Stimulated activated CD8-positive, alpha-beta memory T cell treated with anti-CD3 and anti-CD28 coated beads, Interleukin-12 subunit alpha, Interleukin-12 subunit beta, amount 100 ng/mL, for 24 hours (primary cell): ENCODE measurements around the gene PDZRN3.

ENCODE experiments used
- DNase-seq: peaks from one replicate; pipeline ENCODE4 v3.0.0-alpha.2; 2020; ENCODE audit errors: extremely low read depth

Gene PDZRN3

DNA sequence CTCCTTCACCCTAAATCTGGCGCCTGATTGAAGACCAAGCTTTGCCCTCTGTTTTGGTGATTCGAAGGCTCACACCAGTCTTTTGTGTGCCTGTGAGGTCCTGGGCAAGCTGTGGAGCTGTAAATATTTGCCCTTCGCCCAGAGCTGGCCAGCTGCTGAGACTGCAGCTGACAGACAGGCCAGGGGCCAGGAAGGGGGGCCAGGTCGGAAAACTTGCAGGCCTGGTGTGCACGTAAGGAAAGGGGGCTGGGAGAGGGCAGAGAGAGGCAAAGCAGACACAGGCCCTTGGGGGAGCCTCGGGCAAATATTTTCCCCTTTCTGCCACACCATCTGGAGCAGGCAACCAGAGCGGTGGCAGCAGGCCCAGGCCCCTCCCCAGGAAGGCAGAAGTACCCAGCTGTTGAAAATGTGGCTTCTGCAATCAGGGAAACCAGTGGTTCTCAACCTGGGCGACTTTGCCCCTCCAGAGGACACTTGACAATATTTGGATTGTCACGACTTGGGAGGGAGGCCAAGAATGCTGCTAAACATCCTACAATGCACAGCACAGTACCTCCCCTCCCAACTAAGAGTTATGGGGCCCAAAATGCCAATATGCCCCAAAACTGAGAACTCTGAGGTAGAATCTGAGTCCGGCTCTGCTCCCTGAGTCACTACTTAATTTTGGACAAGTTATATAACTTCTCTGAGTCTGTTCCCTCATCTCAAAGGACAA lies 2.5 kb downstream of the PDZRN3 start:
- no peak for DNase-seq

DNA sequence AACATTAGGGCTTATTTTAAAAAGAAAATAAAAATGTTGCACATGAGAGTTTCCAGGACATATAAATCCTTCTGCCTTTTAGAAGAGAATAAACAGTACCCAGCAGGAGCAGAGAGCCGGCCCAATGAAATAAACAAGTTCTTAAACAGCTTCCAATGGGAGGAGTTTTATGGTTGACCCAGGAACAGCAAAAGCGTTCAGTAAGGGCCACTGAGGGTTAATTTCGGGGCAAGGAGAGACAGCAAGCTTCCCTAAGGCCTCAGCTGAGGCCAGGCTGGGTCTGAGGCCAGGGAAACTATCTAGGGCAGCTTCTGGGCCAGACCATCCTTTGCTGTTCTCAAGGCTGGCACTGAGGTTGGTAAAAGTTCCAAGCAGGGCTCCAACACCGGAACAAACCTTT lies 3.4 kb downstream of the PDZRN3 start:
- no peak for DNase-seq

DNA sequence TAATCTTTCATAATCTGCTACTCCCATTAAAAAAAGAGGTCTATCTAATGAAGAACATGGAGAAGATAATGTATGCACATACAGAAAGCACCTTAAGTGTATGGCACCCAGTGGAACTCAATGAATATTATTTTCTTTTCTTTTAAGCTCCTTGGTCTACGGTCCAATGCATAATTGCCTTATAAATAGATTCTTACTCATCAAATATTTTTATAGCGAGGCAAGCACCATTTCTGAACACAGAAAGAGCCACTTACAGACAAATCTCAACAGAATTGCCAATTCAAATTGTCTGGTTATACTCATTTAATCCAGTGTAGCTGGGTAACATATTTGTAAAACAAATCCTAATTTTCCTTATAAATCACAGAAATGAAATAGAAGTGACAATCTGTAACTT lies 6.3 kb downstream of the PDZRN3 start:
- no peak for DNase-seq

DNA sequence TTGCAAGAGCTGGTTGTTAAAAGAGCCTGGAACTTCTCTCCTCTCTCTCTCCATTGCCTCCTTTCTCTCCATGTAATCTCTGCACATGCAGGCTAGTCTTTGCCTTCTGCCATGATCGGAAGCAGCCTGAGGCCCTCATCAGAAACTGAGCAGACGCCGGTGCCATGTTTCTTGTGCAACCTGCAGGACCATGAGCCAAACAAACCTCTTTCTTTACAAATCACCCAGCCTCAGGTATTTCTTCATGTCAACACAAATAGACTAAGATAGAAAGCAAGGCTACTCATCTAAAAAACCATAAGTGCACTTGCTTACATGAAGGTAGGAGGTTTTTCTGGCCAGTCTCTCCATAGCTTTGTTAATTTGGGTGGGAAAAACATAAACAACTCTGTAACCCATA lies 8.7 kb downstream of the PDZRN3 start:
- no peak for DNase-seq

DNA sequence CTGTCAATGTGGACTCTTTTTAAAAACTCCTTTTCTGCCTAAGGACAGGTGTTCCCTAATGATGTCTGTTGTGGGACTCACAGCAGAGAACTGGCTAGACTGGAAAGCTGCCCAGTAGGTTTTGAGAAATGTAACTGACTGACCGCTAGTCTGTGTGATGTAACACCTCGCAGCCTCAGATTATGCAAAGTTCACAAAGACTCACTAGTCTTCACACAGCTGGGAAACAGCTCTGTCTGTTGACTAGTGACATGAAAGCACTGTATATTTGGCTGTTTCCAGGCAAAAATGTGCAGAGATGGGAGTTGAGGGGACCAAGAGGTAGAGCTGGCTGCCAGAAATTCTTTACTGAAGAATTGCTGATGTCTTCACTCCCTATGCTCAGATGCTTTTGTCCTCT lies 10.3 kb downstream of the PDZRN3 start:
- DNase-seq = no peak

DNA sequence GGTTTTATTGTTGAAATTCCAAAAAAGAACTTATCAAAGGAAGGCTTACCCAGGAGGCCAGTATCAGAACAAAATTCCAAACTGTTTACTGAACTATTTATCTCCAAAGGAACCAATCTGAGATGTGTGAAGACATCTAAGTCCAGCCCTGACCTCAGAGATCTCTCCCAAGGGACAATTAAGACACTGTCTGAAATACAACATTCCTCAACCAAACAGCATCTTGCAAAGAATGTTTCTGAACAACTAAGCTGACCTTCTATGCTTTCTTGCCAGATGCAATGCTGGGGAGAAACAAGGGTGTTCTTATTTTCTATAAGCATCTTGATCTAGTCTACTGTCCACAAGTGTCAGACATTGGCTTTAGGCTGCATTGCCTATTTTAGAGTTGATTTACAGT lies 13.6 kb downstream of the PDZRN3 start:
- no peak for DNase-seq

DNA sequence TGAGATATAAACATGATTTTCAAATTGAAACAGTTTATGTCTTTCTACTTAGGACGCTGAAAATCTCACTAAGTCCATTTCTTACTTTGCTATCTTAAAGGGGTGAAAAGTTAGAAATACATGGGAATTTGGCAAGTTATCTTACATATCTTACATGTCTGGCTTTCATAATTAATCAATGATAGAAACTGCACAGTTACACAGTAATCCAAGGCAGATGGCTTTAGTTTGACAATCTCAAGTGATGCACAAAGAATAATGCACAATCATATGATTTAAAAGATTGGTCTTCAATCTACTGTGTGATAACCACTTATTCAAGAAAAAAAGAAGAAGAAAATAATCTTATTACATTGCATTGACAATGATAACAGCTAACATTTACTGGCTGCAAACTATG lies 14.2 kb downstream of the PDZRN3 start:
- no peak for DNase-seq

DNA sequence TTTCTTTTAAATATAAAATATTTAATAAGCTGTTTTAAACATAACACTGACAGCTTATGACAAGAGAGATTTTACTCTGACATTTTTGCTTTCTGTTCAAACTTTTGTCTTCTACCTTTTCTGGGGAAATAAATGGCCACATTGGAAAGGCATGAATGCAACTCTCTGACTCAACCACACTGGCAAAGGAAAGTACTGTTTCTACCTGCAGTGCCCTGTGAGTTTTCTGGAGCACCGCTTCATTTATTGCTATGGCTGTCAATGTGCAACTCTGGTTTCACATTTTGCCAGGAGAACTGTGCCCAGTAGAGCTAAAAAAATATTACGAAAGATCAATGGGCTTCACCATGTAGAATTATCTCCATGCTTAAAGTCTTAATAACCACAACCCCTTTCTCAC lies 15.1 kb downstream of the PDZRN3 start:
- no peak for DNase-seq

DNA sequence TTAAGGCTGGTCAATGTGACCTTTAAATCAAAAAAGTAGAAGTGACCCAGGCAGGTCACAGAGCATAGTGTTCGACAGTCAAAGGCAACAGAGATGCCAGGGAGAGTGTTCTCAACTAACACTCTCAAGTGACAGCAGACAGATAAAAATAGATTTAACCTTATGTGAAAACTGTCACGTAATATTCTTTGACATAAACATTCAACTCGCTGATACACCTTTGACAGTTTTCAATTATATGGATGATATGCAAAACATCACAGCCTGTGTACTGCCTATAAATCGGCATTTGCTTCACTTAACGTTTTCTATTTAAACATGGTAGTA lies 15.5 kb downstream of the PDZRN3 start:
- DNase-seq = no peak

DNA sequence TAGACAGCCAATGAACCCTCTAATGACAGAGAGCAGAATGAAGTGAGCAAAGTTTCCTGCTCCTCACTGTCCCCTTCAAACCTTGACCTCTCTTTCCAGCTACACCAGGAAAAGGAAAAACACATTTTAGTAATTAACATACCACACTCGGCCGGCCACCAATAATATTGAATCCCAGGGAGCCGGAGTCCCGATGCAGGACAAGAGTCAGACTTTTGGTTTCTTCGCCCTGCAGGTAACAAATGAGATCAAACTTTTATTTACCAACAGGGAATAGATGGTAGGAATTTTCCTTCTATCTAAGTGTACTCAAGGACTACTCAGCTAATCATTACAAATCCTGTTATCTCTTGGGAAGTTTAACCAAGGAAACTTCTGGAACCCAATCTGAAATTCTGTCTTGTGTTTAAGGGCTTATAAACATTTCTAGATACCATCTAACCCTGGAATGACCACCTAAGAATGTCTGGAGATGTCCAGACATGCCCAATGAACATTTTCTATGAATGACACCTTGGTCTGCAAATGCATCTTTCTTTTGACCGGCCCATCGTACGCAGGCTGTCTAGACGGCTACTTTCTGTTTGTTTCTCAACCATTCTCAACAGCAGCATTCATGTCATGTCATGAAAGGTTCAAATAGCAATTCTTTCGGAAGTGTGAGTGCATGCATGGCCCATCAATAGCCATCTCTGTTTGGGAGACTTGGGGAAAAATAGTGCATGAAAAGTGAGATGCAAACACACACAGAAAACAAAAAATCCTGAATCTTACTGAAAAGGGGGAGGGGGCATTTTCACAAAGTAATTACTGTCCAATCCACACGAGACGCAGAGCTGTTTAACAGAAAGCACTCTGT lies 16.1 kb downstream of the PDZRN3 start:
- DNase-seq = no peak

DNA sequence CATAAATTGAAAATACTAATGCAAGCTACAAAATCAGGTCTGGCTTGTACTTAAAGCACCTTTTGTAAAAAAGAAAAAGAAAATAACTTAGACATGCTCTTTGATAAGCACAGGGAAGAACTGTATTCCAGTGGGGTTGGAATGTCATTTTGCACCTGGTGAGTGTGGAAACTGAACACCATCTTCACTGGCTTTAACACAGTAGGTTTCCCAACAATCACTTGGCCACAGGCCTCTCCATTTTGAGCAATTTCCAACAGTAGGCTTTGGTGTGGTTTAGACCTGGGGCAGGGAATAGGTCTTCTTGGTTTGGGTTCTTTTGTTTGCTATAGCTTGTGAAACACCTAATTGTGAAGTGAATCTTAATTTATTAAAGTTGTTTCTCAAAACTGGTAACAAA lies 18.9 kb downstream of the PDZRN3 start:
- DNase-seq = no peak

DNA sequence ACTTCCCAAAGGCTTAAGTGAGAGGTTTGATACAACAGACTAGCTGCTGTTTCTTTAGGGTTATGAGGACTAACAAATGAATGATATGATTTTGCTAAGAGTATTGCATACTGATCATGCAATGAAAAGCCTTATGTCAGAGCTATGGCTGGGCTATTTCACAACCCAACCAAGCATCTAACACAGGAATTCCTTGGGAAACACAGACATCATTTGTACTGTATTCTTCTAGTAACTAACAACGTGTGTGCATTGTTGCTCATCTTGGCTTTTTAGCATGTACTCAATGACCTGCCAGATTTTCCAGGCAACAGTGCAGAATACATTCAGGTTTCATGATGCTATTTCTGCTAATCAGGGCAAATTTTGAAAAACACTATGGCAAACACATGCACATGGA lies 19.3 kb downstream of the PDZRN3 start:
- DNase-seq = no peak

DNA sequence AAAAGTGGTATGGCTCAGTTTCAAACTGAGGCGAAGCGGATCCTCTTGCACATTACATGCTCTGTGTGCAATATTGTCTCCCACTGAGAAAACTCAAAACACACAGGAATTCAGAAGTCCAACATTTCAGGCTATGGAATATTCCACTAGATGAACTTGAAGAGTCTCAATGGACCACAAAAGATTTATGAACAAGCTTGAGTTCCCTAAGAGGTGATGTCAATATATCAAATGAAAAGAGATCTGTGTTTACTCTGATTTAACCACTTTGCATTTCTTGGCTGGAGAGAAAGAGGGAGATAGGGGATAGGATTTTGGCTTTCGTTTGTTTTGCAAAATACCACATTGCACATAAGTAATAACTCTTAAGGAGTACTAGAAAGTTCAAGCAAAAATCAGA lies 20.3 kb downstream of the PDZRN3 start:
- no peak for DNase-seq

DNA sequence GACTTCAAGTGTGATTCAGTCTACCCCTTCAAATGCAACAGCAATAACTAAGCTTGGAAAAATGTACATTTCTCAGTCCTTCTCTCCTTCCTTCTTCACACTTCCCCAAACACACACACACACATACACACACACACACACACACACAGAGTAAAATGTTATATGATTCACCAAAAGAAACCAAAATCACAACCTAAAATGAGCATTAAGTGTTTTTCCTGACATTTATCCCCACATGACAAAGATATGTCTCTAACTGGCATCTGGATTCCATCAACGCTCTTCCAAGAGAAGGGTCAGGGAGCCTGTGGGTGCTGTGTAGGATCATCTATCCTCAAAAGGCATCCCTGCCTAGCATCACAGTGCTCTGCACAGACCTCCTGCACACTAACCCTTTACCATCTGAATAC lies 21.0 kb downstream of the PDZRN3 start:
- no peak for DNase-seq

DNA sequence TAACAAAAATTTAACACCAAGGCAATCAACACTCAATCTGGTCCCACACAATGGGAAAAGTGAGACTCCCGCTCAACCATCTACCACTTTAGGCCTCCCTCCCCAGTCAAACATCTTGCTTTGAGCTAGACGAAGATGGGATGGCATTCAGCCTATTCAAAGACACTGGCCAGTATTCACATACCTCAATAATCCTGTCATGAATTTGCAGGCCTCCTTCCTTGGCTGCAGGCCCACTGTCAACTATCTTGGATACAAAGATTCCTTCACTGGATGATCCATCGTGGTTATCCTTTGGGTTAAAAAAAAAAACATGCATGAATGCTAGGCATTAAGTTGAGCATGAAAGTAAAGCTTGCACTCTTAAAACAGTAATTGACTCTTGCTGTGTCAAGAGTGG lies 22.6 kb downstream of the PDZRN3 start:
- DNase-seq = no peak

DNA sequence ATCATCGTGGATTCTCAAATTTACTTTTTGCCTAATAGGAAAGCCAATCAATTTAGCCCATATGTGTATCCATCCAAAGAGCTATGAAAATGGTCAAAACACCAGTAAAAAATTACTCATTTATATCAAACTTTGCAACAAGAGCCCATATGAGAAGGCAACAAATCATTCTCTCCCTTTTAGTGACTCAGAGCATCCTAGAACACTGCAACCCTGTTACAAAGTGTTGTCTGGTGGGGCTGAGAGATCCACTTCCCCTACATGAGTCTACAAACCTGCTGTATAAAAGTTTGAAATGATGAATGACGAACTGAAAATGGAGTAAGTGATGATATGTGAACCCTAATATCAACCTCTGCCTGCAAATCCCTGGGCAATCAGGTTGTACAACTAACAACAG lies 23.3 kb downstream of the PDZRN3 start:
- DNase-seq = no peak

DNA sequence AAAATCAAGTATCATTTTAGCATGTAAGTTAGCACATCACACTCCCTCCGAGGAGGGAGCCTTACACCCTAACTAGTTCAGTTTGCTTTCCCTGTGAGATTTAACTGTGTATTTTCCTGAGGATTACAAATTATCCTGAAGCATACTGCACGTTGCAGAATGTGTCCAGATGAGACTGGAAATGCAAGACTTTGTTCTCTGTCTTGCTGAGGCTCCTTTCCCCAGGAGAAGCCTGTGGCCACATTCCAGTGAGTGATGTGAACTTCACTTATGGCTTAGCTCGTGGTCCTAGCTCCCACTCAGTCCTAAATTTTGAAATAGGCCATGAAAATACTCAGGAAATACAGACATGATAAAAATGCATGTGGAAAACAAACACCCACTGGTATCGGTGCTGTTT lies 23.7 kb downstream of the PDZRN3 start:
- DNase-seq = no peak

DNA sequence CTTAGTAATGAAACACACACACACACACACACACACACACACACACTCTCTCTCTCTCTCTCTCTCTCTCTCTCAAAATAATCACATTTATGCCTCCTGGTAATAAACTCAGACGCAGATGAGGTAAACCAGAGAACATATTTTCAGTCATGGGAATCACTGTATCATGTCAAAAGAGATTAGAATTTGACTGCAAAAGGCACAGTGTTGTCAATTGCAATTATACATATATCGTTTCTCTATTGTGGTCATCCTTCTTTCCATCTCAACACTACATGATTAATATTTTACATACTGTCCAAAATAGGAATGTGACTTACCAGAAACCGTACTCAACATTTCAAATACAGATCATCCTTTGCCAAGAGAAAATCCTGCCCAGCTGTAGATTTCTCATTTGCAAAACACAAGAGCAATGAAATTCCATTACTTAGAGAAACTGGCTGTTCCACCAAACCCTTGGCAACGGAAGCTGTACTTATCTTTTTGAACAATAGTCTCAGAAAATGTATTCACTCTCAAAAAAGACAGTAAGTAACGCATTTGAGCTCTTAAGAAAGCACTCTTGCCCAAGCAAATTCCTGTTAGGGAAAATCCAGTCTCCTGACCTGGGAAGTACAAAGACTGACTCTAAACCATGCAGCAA lies 24.3 kb downstream of the PDZRN3 start:
- no peak for DNase-seq

DNA sequence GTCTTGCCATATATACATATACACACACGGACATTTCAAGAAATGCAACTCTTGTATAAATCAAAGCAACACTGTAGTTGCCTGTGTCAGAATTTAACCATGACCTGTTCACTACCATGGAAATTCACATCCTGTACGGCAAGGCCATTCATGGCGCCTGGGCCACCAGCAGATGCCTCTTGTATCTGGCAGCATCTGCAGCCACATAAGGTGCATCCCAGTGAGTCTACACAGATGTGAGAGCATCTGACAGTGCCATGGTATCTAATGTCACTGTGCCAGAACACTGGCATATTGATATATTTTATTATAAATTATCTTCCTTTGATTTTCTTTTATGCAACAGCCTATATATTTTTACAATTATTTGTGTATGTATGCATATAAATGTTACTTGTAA lies 25.1 kb downstream of the PDZRN3 start:
- no peak for DNase-seq

DNA sequence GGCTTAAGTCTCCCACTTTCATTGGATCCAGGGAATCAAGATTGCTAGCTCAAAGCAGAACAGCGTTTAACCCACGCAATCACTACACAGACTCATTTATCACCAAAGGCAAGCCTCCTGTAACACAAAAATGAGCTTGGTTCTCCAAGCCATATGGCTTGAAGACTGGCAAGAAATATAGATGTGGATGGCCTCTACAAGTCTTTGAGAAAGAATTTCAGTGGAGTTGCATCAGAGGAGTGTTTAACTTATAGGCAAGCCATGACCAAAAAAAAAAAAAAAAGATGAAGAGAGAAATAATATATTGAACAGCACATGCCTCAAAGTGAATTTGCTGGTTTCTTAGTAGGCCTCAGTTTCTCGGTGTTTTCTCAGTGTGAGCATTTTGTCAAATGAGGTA lies 27.3 kb downstream of the PDZRN3 start:
- DNase-seq = no peak

DNA sequence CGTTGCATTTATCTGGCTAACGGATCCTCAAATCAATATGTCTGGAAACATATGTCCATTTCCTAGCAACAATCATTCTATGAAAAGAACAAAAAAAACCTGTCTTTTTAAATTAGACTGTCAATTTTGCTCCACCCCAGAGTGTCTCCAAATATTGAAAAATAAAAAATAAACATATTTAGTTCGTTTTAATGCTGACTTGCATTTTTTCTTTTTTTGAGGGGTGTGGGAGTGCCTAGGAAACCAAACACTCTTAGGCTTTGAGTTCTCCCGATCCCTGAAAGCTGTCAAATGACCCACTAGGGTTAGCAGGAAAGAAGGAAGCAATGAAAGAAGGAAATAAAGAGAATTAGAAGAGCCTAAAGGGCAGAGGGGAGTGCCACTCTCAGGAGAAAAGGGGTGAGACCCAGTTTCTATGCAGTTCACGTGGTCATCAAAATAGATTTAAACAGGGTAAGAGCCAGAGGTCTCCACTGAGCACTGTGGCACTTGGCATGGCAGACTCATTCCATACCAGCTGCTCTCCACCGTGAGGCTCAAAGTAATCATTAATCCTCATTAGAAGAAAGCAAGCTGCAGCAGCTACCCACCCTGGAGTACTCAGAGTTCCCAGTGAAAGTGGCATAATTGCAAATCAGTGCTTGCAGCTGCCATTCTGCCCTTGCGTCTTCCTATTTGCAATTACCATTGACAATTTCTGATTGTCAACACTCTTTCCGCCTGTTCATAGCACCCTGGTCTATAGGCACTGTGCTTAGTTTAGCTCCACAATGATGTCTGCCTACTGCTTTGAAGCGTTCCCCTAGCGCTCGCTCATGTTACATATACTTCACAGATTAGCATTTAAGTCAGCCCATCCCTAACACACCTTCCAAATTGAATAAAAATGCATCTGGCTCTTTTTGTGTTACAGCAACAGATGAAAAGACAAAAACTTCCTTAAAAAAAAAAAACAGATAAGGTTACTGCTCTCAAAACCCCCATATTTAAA lies 32.3 kb downstream of the PDZRN3 start:
- no peak for DNase-seq

DNA sequence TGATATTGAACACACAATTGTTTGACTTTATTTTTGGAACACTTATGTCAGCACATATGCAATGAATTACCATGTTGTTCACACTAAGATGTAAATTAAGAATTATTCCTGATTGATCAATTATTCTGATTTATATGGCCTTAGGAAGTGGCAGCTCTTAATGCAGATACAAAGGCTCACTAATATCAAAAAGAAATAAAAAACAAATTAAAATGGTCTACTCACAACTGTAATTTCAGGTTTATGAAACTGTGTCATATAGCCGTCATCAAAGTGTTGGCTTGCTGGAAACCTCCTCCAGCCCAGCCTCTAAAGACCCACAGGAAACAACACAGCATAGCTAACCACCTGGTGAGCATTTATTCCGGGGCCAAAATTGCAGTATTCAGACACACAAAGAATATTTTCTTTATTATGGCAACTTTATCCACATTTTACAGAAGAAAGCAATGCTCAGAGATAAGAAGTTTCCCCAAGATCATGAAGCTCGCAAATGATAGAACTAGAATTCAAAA lies 33.4 kb downstream of the PDZRN3 start:
- DNase-seq = no peak
